Measurements from ENCODE around the gene ITGA11.

GRCh38 chr15:68424754-68425390 lies 7.1 kb downstream of the ITGA11 start:
- TF ChIP-seq CTCF (IDR thresholded peaks at IDR 0.05) (no peak), EZH2 (IDR thresholded peaks at IDR 0.05; ENCODE audit: borderline replicate concordance, insufficient read depth, low read depth, low read length, poor library complexity, severe bottlenecking) (no peak)
